Sigmoid colon (tissue), 7 donors: Measurements from ENCODE around the gene HACD3. TPM values are rescaled to one million over a fixed set of nuclear protein-coding genes. Genes with fewer than 3 reads are reported as not detected.

Source experiments
- DNase-seq: peaks from one replicate; pipeline ENCODE4 v3.0.0-alpha.2; 2019
- H3K27ac ChIP-seq, 4 donors: fragments of 200-600 bp; sonication (generic); one replicate each; pipeline ENCODE4 v1.5.1; 2016 to 2019; ENCODE audit warnings: mild to moderate bottlenecking in 1 of 4
- H3K27me3 ChIP-seq, 3 donors: fragments of 200-600 bp; sonication (generic); one replicate each; pipeline ENCODE4 v1.5.1; 2019; ENCODE audit warnings: mild to moderate bottlenecking in 1 of 3
- H3K36me3 ChIP-seq, 4 donors: fragments of 200-600 bp; sonication (generic); one replicate each; pipeline ENCODE4 v1.5.1; 2016 to 2019
- H3K4me1 ChIP-seq, 4 donors: fragments of 200-600 bp; sonication (generic); one replicate each; pipeline ENCODE4 v1.5.1; 2017 to 2019
- H3K4me3 ChIP-seq, 4 donors: fragments of 200-600 bp; sonication (generic); one replicate each; pipeline ENCODE4 v1.5.1; 2017 to 2019; ENCODE audit warnings: mild to moderate bottlenecking in 2 of 4, moderate library complexity in 1 of 4
- H3K9me3 ChIP-seq, 4 donors: fragments of 200-600 bp in 3 of 4; sonication (generic) in 3 of 4; one replicate each; pipeline versions ENCODE4 v1.5.1 to v1.6.1; 2013 to 2019
- EP300 ChIP-seq, 4 donors: sonication (generic); formaldehyde crosslinking; IDR thresholded peaks; one replicate each; pipeline ENCODE4 v1.6.1; 2017; ENCODE audit warnings: antibody characterized with exemption in 4 of 4
- POLR2A ChIP-seq, 2 donors: fragments of 450-650 bp; IDR thresholded peaks; one replicate each; pipeline ENCODE4 v1.6.1; 2016; ENCODE audit warnings: antibody characterized with exemption in 2 of 2, mild to moderate bottlenecking in 2 of 2, moderate library complexity in 2 of 2
- POLR2AphosphoS5 ChIP-seq, 4 donors: sonication (generic); formaldehyde crosslinking; IDR thresholded peaks; one replicate each; pipeline ENCODE4 v1.6.1; 2017; ENCODE audit warnings: antibody characterized with exemption in 4 of 4
- WGBS, 2 donors: extraction: QIAGEN DNeasy Blood & Tissue Kit; methylation state at CpG; one replicate each; pipeline ENCODE4 v1.1.7; 2013; 5-methylcytosine and 5-hydroxymethylcytosine counted together
- intact Hi-C: fragments of 100-400 bp; cut with DNase I; formaldehyde crosslinking; loops from one replicate; pipeline ENCODE4 v1.15.1; 2023
- polyA plus RNA-seq, 3 donors: library from polyadenylated mRNA; stranded (reverse); fragments of 200-250 nt; gene quantifications; one replicate each; pipeline ENCODE4 v1.2.3, GENCODE V29; 2013
- total RNA-seq, 4 donors: library from RNA; depleted of rRNA; stranded (reverse); fragments of >200 nt; gene quantifications; one replicate each; pipeline ENCODE4 v1.1.0, GENCODE V29; 2016
- TF ChIP-seq, protein P1 (sequence below), 4 experiments: fragments of 450-650 bp in 3 of 4; fragments of 200-600 bp in 1 of 4; IDR thresholded peaks; one replicate each; pipeline ENCODE4 v1.5.1; 2016 to 2019; ENCODE audit warnings: antibody characterized with exemption in 4 of 4, mild to moderate bottlenecking in 3 of 4, moderate library complexity in 2 of 4
- donor health status: healthy with polysubstance abuse.
- donor health status: Bipolar disorder and iron deficiency.
- donor health status: healthy.

The HACD3 gene
- total and polyA plus RNA-seq, 7 donors = 3.0 to 37.2 (median 29.6) TPM

DNA sequence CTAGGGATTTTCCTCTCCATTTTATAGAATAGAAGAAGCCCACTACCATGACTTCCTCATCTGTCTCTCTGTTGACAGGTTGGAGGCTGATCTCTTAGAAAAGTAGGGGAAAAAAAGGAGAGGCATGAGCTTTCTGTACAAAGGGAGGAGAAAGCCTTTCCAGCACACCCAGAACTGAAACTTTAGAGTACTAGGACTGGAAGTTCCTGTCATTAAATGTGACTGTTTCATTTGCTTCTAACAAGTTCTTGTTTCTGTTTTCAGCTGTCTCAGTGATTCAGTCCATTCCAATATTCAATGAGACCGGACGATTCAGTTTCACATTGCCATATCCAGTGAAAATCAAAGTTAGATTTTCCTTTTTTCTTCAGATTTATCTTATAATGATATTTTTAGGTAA lies 41.7 kb downstream of the HACD3 start:
- H3K27ac ChIP-seq = no peak overlapping the region
- 87 to 94% methylated on average over 2 of the region's 2 CpGs for WGBS, 2 donors
- no peaks in the 10 kb centered on the region for H3K9me3 ChIP-seq
- H3K27me3 ChIP-seq = no peaks in the 10 kb centered on the region
- peaks cover 8 to 78% (median 11%) of the 10 kb centered on the region in 4 donors for H3K36me3 ChIP-seq
- DNase-seq = no peak
- no peak for TF ChIP-seq EP300 (IDR thresholded peaks at IDR 0.05)
- no peaks in the 10 kb centered on the region for H3K4me1 ChIP-seq
- no peak overlapping the region for H3K4me3 ChIP-seq
- intact Hi-C loops = no loop called here

DNA sequence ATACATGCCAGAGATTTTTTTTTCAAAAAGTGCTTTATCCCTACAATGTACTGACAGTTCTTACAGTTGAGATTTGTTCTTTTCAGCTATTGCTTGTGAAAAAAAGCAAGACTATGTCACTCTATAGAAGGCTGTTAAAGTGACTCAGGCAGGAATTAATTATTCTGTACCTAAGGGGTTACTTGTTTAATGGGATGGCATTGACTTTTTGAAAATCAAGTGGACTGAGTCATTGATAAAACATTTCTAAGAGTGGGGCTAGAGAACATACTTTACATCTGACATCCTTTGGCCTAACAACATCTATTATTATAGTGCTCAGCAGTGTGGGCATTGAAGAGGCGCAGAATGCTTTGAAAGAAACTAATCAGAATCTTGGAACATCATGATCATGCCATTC lies 46.4 kb downstream of the HACD3 start:
- Histone ChIP-seq H3K9me3 (no peaks in the 10 kb centered on the region), H3K27me3 (no peaks in the 10 kb centered on the region), H3K4me3 (no peak overlapping the region), H3K36me3 (peaks cover 11 to 89% (median 13%) of the 10 kb centered on the region in 4 donors), H3K4me1 (no peaks in the 10 kb centered on the region), H3K27ac (no peak overlapping the region)
- intact Hi-C loops = no loop called here
- DNase-seq = no peak
- TF ChIP-seq, protein P1, sequence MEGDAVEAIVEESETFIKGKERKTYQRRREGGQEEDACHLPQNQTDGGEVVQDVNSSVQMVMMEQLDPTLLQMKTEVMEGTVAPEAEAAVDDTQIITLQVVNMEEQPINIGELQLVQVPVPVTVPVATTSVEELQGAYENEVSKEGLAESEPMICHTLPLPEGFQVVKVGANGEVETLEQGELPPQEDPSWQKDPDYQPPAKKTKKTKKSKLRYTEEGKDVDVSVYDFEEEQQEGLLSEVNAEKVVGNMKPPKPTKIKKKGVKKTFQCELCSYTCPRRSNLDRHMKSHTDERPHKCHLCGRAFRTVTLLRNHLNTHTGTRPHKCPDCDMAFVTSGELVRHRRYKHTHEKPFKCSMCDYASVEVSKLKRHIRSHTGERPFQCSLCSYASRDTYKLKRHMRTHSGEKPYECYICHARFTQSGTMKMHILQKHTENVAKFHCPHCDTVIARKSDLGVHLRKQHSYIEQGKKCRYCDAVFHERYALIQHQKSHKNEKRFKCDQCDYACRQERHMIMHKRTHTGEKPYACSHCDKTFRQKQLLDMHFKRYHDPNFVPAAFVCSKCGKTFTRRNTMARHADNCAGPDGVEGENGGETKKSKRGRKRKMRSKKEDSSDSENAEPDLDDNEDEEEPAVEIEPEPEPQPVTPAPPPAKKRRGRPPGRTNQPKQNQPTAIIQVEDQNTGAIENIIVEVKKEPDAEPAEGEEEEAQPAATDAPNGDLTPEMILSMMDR (IDR thresholded peaks at IDR 0.05) = no peak
- TF ChIP-seq POLR2A (IDR thresholded peaks at IDR 0.05) (no peak), EP300 (IDR thresholded peaks at IDR 0.05) (no peak), POLR2AphosphoS5 (IDR thresholded peaks at IDR 0.05) (no peak)
- 96 to 98% methylated on average over 1 of the region's 1 CpG for WGBS, 2 donors

DNA sequence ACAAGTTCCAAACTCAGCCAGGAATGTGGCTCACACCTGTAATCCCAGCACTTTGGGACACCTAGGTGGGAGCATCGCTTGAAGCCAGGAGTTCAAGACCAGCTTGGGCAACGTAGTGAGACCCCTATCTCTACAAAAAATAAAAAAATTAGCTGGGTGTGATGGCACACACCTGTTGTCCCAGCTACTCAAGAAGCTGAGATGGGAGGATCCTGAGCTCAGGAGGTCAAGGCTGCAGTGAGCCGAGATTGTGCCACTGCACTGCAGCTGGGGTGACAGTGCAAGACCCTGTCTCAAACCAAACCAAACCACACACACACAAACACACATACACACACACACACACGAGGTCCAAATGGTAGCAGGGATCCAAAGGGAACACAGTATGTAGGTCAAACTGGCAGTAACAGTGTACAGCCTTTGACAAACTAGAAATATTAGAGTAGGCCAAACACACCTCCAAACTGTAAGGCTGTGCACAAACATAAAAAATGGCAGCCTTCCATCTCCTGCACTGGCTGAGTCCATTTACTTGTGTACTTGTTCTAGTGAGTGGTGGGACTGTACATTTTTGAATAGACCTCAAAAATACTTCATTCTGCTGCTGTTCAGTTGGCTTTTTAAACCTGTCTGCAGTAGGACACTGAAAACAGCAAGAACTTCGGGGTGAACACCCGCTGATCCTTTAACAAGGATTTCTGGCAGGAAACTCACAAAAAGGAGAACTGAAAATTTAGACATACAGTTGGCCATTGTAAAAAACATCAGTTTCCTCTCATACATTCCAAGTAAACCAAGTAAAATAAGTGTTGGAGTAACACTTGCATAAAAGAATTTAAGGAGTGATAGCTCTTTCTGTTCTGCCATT lies 47.1 kb downstream of the HACD3 start:
- Histone ChIP-seq H3K4me1 (no peaks in the 10 kb centered on the region), H3K27ac (no peak overlapping the region), H3K4me3 (no peak overlapping the region), H3K36me3 (peaks cover 12 to 89% (median 13%) of the 10 kb centered on the region in 4 donors), H3K9me3 (no peaks in the 10 kb centered on the region), H3K27me3 (no peaks in the 10 kb centered on the region)
- intact Hi-C loops = no loop called here
- DNase-seq = no peak
- TF ChIP-seq POLR2AphosphoS5 (IDR thresholded peaks at IDR 0.05) (no peak), EP300 (IDR thresholded peaks at IDR 0.05) (no peak), POLR2A (IDR thresholded peaks at IDR 0.05) (no peak)
- TF ChIP-seq, protein P1 (IDR thresholded peaks at IDR 0.05) = no peak
- WGBS, 2 donors = 80 to 84% methylated on average over 6 of the region's 6 CpGs

DNA sequence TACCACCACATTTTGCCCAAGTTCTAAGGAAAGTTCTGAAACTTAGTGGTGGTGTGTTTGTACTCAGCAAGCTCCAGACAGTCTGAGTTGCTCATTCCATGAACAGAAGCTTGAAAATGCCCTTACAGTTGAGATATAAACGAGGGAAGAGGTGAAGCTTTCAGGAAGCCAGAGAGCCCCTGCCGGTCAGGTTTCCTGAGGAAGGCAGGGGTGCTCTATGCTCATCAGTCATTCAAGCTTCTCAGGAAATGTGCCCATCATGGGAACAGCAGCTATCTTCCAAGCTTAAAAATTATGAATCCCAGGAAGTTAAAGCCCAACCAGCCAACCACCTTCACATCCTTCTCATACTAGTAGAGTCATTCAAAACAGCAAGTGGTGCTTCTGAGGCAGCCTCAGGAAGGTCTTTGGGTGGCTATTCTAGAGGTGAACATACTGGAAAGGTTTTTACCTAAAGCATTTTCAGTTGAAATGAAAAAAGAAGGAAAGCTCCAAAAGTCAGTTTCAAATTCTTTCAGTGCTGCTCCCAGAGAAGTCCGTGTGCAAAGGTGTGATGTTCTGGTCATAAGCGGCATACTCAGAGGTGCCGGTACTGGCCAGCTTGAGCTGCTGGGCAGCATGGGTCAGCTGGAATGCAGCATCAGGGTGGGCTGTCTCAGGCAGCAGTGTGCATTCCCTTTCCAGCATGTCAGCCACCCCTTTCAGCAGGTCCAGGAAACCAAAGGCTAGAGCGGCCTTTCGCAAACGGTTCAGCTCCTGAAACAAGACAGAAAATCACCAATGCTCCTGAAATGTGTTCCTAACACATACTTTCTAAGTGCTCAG lies 48.9 kb downstream of the HACD3 start:
- H3K4me1 ChIP-seq = no peaks in the 10 kb centered on the region
- H3K36me3 ChIP-seq = peaks cover 12 to 95% (median 19%) of the 10 kb centered on the region in 4 donors
- no peak for DNase-seq
- intact Hi-C loops = no loop called here
- no peaks in the 10 kb centered on the region for H3K27me3 ChIP-seq
- no peaks in the 10 kb centered on the region for H3K9me3 ChIP-seq
- 79 to 84% methylated on average over 8 of the region's 8 CpGs for WGBS, 2 donors
- no peak overlapping the region for H3K4me3 ChIP-seq
- TF ChIP-seq POLR2AphosphoS5 (IDR thresholded peaks at IDR 0.05) = no peak
- TF ChIP-seq EP300 (IDR thresholded peaks at IDR 0.05) = no peak
- no peak for TF ChIP-seq POLR2A (IDR thresholded peaks at IDR 0.05)
- TF ChIP-seq, protein P1 (IDR thresholded peaks at IDR 0.05) = no peak
- no peak overlapping the region for H3K27ac ChIP-seq

DNA sequence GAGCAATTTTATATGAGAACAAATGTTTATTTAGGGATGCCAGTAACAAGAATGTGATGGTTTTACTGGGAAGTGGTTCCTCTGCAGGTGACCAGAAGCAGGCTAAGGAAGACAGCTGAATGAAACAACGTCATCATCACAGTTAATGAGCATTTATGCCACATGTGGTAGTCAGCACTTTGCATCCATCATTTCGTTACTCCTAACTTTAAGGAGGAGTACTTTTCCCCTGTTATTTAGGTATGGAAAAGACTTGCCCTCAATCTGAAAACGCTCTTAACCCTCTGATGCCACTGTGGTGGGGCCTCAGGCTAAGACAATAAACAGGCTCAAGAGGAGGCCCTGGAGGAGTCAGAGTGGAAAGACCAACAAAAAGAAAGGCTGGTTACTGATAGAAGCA lies 49.5 kb downstream of the HACD3 start:
- Histone ChIP-seq H3K36me3 (peaks cover 12 to 97% (median 23%) of the 10 kb centered on the region in 4 donors), H3K4me1 (no peaks in the 10 kb centered on the region), H3K9me3 (no peaks in the 10 kb centered on the region), H3K27ac (no peak overlapping the region), H3K4me3 (no peak overlapping the region), H3K27me3 (no peaks in the 10 kb centered on the region)
- intact Hi-C loops = no loop called here
- WGBS, 2 donors = 82 to 85% methylated on average over 3 of the region's 3 CpGs
- no peak for DNase-seq
- no peak for TF ChIP-seq POLR2A (IDR thresholded peaks at IDR 0.05)
- no peak for TF ChIP-seq POLR2AphosphoS5 (IDR thresholded peaks at IDR 0.05)
- no peak for TF ChIP-seq EP300 (IDR thresholded peaks at IDR 0.05)
- TF ChIP-seq, protein P1 (IDR thresholded peaks at IDR 0.05) = no peak
